RCC 7860 (cell line): ENCODE results near the gene CARD11.

Source experiments
- DNase-seq: peaks from one replicate; pipeline ENCODE4 v3.0.0-alpha.2; 2015; ENCODE audit warnings: low spot score
- FAIRE-seq: peaks from 2 replicates; lab custom pipeline; 2012; peaks lifted over from hg19 to GRCh38; lab: Jason Lieb, UNC

Gene CARD11

GRCh38 chr7:2883101-2883500, 160.6 kb downstream of the CARD11 start:
- FAIRE-seq, result no peak
- DNase-seq, result no peak

- no peak for FAIRE-seq
- no peak for DNase-seq
Observed at GRCh38 chr7:2882111-2882510, 161.6 kb downstream of the CARD11 start.

GRCh38 chr7:2880874-2881533, 162.7 kb downstream of the CARD11 start:
- no peak for DNase-seq
- FAIRE-seq, result no peak

- no peak for DNase-seq
- FAIRE-seq, result no peak
Observed at GRCh38 chr7:2880051-2880450, 163.6 kb downstream of the CARD11 start.

- DNase-seq, result no peak
- no peak for FAIRE-seq
Observed at GRCh38 chr7:2879354-2879753, 164.3 kb downstream of the CARD11 start.

- DNase-seq, result no peak
- FAIRE-seq, result no peak
Observed at GRCh38 chr7:2878306-2878705, 165.4 kb downstream of the CARD11 start.

- DNase-seq, result peak; percentile 91
- peak; percentile 93 for FAIRE-seq
Observed at GRCh38 chr7:2876031-2876731, 167.5 kb downstream of the CARD11 start.

GRCh38 chr7:2873686-2874551, 169.7 kb downstream of the CARD11 start:
- FAIRE-seq (no peak), DNase-seq (peak; percentile 94)

GRCh38 chr7:2873146-2873545, 170.5 kb downstream of the CARD11 start:
- FAIRE-seq, result peak; percentile 95
- peak; percentile 96 for DNase-seq

- DNase-seq (no peak), FAIRE-seq (no peak)
Observed at GRCh38 chr7:2872296-2872874, 171.3 kb downstream of the CARD11 start.

GRCh38 chr7:2870471-2870931, 173.2 kb downstream of the CARD11 start:
- DNase-seq, result no peak
- no peak for FAIRE-seq

- DNase-seq (no peak), FAIRE-seq (no peak)
Observed at GRCh38 chr7:2869981-2870380, 173.7 kb downstream of the CARD11 start.

GRCh38 chr7:2866601-2867000, 177.1 kb downstream of the CARD11 start:
- FAIRE-seq (no peak), DNase-seq (no peak)

- peak; percentile 49 for DNase-seq
- FAIRE-seq, result no peak
Observed at GRCh38 chr7:2864999-2865670, 178.5 kb downstream of the CARD11 start.

- DNase-seq, result peak; percentile 17
- FAIRE-seq, result no peak
Observed at GRCh38 chr7:2864204-2864985, 179.3 kb downstream of the CARD11 start.

- FAIRE-seq, result peak; percentile 93
- DNase-seq, result peak; percentile 95
Observed at GRCh38 chr7:2863461-2864066, 180.1 kb downstream of the CARD11 start.

GRCh38 chr7:2862831-2863361, 180.8 kb downstream of the CARD11 start:
- DNase-seq (peak; percentile 45), FAIRE-seq (no peak)

- no peak for FAIRE-seq
- DNase-seq, result no peak
Observed at GRCh38 chr7:2861509-2861908, 182.2 kb downstream of the CARD11 start.

GRCh38 chr7:2860627-2861133, 183.0 kb downstream of the CARD11 start:
- FAIRE-seq, result no peak
- no peak for DNase-seq
